ENCODE data around the gene HEMK1.

HEMK1 gene

GRCh38 chr3:50577348-50577747, 8.0 kb downstream of the HEMK1 start:
- DNase-seq = no peak

- no peak for DNase-seq
Measured at GRCh38 chr3:50580683-50581458, 11.5 kb downstream of the HEMK1 start.

- no peak for DNase-seq
Measured at GRCh38 chr3:50581459-50581842, 12.1 kb downstream of the HEMK1 start.

- DNase-seq = no peak
Measured at GRCh38 chr3:50582083-50582482, 12.8 kb downstream of the HEMK1 start.

- DNase-seq = peak; percentile 17
Measured at GRCh38 chr3:50583897-50584296, 14.6 kb downstream of the HEMK1 start.

GRCh38 chr3:50584391-50584790, 15.1 kb downstream of the HEMK1 start:
- no peak for DNase-seq

- DNase-seq = no peak
Measured at GRCh38 chr3:50585919-50586762, 16.8 kb downstream of the HEMK1 start.

- DNase-seq = no peak
Measured at GRCh38 chr3:50586763-50587070, 17.4 kb downstream of the HEMK1 start.

GRCh38 chr3:50587373-50587772, 18.1 kb downstream of the HEMK1 start:
- DNase-seq = no peak

GRCh38 chr3:50587806-50588758, 18.8 kb downstream of the HEMK1 start:
- DNase-seq = no peak

GRCh38 chr3:50588759-50589433, 19.6 kb downstream of the HEMK1 start:
- DNase-seq = no peak

GRCh38 chr3:50591196-50591741, 21.9 kb downstream of the HEMK1 start:
- no peak for DNase-seq

- DNase-seq = no peak
Measured at GRCh38 chr3:50592568-50592967, 23.2 kb downstream of the HEMK1 start.

GRCh38 chr3:50594253-50594785, 25.0 kb downstream of the HEMK1 start:
- DNase-seq = no peak

GRCh38 chr3:50599115-50599715, 29.9 kb downstream of the HEMK1 start:
- no peak for DNase-seq

GRCh38 chr3:50599716-50600118, 30.4 kb downstream of the HEMK1 start:
- no peak for DNase-seq

- DNase-seq = no peak
Measured at GRCh38 chr3:50600141-50600753, 30.9 kb downstream of the HEMK1 start.

GRCh38 chr3:50600841-50601591, 31.7 kb downstream of the HEMK1 start:
- DNase-seq = peak; percentile 72

- DNase-seq = no peak
Measured at GRCh38 chr3:50602595-50603191, 33.4 kb downstream of the HEMK1 start.

All from midbrain (tissue), 1 donor.